WTC11 (cell line): ENCODE measurements around the gene RANBP17. TPM values are rescaled to one million over a fixed set of nuclear protein-coding genes. Genes with fewer than 3 reads are reported as not detected.
"Not testable (repeated sequence)": the region's sequence is repeated elsewhere in the genome, so short reads cannot be mapped to it uniquely, and the experiment has no call there.

Experiments used
- ATAC-seq: fragments of 200-7000 bp; cut with Tn5 transposase; 2 replicates; pipeline ENCODE4 v1.10.0; 2021; ENCODE audit warnings: mild to moderate bottlenecking, moderate library complexity
- CTCF ChIA-PET: fragments of 300-600 bp; sonication (Branson Sonifier 250); formaldehyde crosslinking; loops from one replicate; lab custom pipeline; 2021; ENCODE audit warnings: antibody characterized with exemption; lab: Charles Lee
- POLR2A ChIA-PET: fragments of 350-600 bp; sonication (Branson Sonifier 250); formaldehyde crosslinking; loops from one replicate; lab custom pipeline; 2021; ENCODE audit warnings: antibody characterized with exemption; lab: Charles Lee
- DNase-seq: peaks from one replicate; pipeline ENCODE4 v3.0.0; 2021; ENCODE audit warnings: low spot score
- H3K27ac Mint-ChIP-seq: 2 replicates; pipeline ENCODE4 v1.8.0; 2021; ENCODE audit warnings: mixed read lengths
- H3K27me3 Mint-ChIP-seq: 2 replicates; pipeline ENCODE4 v1.8.0; 2021; ENCODE audit warnings: low read depth, mild to moderate bottlenecking, moderate library complexity, mixed read lengths
- H3K36me3 Mint-ChIP-seq: 2 replicates; pipeline ENCODE4 v1.8.0; 2021; ENCODE audit warnings: mixed read lengths
- H3K4me1 Mint-ChIP-seq: 2 replicates; pipeline ENCODE4 v1.8.0; 2022; ENCODE audit warnings: mixed read lengths
- H3K4me3 Mint-ChIP-seq: 2 replicates; pipeline ENCODE4 v1.8.0; 2021; ENCODE audit warnings: mild to moderate bottlenecking, moderate library complexity, mixed read lengths
- H3K9me3 Mint-ChIP-seq: 2 replicates; pipeline ENCODE4 v1.8.0; 2021; ENCODE audit warnings: mixed read lengths
- ATF3 ChIP-seq: sonication (generic); formaldehyde crosslinking; conservative IDR thresholded peaks from 2 replicates; pipeline ENCODE4 v1.8.1; 2022; ENCODE audit warnings: mild to moderate bottlenecking, missing genetic modification reagents
- FOXJ3 ChIP-seq: sonication (generic); formaldehyde crosslinking; IDR thresholded peaks from 2 replicates; pipeline ENCODE4 v1.9.0; 2021; ENCODE audit warnings: missing genetic modification reagents, mild to moderate bottlenecking, borderline replicate concordance
- FOXP4 ChIP-seq: sonication (generic); formaldehyde crosslinking; IDR thresholded peaks from 2 replicates; pipeline ENCODE4 v1.8.0; 2022; ENCODE audit warnings: mild to moderate bottlenecking, missing genetic modification reagents
- IRF2 ChIP-seq: sonication (generic); formaldehyde crosslinking; IDR thresholded peaks from 2 replicates; pipeline ENCODE4 v1.8.0; 2022; ENCODE audit warnings: low read depth, missing genetic modification reagents, borderline replicate concordance
- JUN ChIP-seq: sonication (generic); formaldehyde crosslinking; IDR thresholded peaks from 2 replicates; pipeline ENCODE4 v1.8.0; 2023; ENCODE audit warnings: mild to moderate bottlenecking, missing genetic modification reagents
- MXD4 ChIP-seq: fragments of 250-450 bp; sonication (Bioruptor Pico); IDR thresholded peaks from 2 replicates; pipeline ENCODE4 v1.8.0; 2021; ENCODE audit warnings: mild to moderate bottlenecking, moderate library complexity, borderline replicate concordance
- NFE2L1 ChIP-seq: sonication (generic); formaldehyde crosslinking; IDR thresholded peaks from 2 replicates; pipeline ENCODE4 v1.8.1; 2023; ENCODE audit warnings: missing genetic modification reagents
- NFYB ChIP-seq: sonication (generic); formaldehyde crosslinking; conservative IDR thresholded peaks from 2 replicates; pipeline ENCODE4 v1.8.0; 2022; ENCODE audit warnings: low read depth, missing genetic modification reagents
- PRRX2 ChIP-seq: fragments of 250-450 bp; sonication (Bioruptor Pico); IDR thresholded peaks from 2 replicates; pipeline ENCODE4 v1.8.0; 2021; ENCODE audit warnings: mild to moderate bottlenecking
- RORB ChIP-seq: fragments of 250-450 bp; sonication (Bioruptor Pico); IDR thresholded peaks from 2 replicates; pipeline ENCODE4 v1.9.0; 2021; ENCODE audit warnings: mild to moderate bottlenecking
- SOX15 ChIP-seq: fragments of 250-450 bp; sonication (Bioruptor Pico); IDR thresholded peaks from 2 replicates; pipeline ENCODE4 v1.9.0; 2021; ENCODE audit warnings: mild to moderate bottlenecking
- USF1 ChIP-seq: sonication (generic); formaldehyde crosslinking; IDR thresholded peaks from 2 replicates; pipeline ENCODE4 v1.8.0; 2022; ENCODE audit warnings: mild to moderate bottlenecking, missing genetic modification reagents
- ZNF121 ChIP-seq: sonication (generic); formaldehyde crosslinking; IDR thresholded peaks from 2 replicates; pipeline ENCODE4 v1.8.0; 2023; ENCODE audit warnings: missing genetic modification reagents
- ZNF219 ChIP-seq: sonication (generic); formaldehyde crosslinking; IDR thresholded peaks from 2 replicates; pipeline ENCODE4 v1.8.0; 2023; ENCODE audit warnings: missing genetic modification reagents, mild to moderate bottlenecking, borderline replicate concordance
- total RNA-seq: library from RNA; stranded (reverse); gene quantifications from 3 replicates; pipeline ENCODE4 v1.2.3, GENCODE V29; 2021
- TF ChIP-seq, protein P1 (sequence below): fragments of 250-450 bp; sonication (Bioruptor Pico); IDR thresholded peaks from 2 replicates; pipeline ENCODE4 v1.8.0; 2021; ENCODE audit warnings: mild to moderate bottlenecking
- TF ChIP-seq, protein P2 (sequence below): sonication (generic); formaldehyde crosslinking; IDR thresholded peaks from 2 replicates; pipeline ENCODE4 v1.8.1; 2023; ENCODE audit warnings: mild to moderate bottlenecking, missing genetic modification reagents, moderate library complexity
- TF ChIP-seq, protein P3 (sequence below): sonication (generic); formaldehyde crosslinking; IDR thresholded peaks from 2 replicates; pipeline ENCODE4 v1.8.1; 2023; ENCODE audit warnings: mild to moderate bottlenecking, missing genetic modification reagents
- TF ChIP-seq, protein P4 (sequence below): sonication (generic); formaldehyde crosslinking; IDR thresholded peaks from 2 replicates; pipeline ENCODE4 v1.8.1; 2023; ENCODE audit warnings: mild to moderate bottlenecking, missing genetic modification reagents, moderate library complexity
- TF ChIP-seq, protein P5 (sequence below): sonication (generic); formaldehyde crosslinking; IDR thresholded peaks from 2 replicates; pipeline ENCODE4 v1.8.1; 2023; ENCODE audit warnings: mild to moderate bottlenecking, missing genetic modification reagents, borderline replicate concordance

The RANBP17 gene
- total RNA-seq, 1 experiment from 2014 or later, result 23.1 TPM

DNA sequence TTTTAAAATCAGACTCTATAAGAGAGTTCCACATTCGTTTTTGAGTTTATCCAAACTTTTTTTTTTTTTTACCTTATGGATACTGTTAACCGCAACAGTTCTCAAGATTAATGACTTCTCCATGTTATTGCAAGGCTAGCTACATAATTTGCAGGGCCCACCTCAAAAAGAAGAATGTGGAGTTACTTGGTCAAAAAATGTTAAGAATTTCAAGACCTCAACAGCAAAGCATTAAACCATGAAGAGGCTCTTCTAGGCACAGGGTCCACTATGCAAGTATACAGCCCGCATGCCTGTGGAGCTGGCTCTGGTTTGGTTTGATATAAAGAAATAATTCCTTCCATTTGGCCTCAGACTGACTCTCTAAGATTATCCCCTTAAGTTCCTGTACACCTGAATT is 313.9 kb downstream of the RANBP17 start:
- POLR2A ChIA-PET, result no interaction called here
- TF ChIP-seq MXD4, result no peak
- TF ChIP-seq, protein P1, sequence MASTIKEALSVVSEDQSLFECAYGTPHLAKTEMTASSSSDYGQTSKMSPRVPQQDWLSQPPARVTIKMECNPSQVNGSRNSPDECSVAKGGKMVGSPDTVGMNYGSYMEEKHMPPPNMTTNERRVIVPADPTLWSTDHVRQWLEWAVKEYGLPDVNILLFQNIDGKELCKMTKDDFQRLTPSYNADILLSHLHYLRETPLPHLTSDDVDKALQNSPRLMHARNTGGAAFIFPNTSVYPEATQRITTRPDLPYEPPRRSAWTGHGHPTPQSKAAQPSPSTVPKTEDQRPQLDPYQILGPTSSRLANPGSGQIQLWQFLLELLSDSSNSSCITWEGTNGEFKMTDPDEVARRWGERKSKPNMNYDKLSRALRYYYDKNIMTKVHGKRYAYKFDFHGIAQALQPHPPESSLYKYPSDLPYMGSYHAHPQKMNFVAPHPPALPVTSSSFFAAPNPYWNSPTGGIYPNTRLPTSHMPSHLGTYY, result no peak
- TF ChIP-seq, protein P2, sequence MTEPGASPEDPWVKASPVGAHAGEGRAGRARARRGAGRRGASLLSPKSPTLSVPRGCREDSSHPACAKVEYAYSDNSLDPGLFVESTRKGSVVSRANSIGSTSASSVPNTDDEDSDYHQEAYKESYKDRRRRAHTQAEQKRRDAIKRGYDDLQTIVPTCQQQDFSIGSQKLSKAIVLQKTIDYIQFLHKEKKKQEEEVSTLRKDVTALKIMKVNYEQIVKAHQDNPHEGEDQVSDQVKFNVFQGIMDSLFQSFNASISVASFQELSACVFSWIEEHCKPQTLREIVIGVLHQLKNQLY (CRISPR knock-in tag), result no peak
- TF ChIP-seq, protein P3, sequence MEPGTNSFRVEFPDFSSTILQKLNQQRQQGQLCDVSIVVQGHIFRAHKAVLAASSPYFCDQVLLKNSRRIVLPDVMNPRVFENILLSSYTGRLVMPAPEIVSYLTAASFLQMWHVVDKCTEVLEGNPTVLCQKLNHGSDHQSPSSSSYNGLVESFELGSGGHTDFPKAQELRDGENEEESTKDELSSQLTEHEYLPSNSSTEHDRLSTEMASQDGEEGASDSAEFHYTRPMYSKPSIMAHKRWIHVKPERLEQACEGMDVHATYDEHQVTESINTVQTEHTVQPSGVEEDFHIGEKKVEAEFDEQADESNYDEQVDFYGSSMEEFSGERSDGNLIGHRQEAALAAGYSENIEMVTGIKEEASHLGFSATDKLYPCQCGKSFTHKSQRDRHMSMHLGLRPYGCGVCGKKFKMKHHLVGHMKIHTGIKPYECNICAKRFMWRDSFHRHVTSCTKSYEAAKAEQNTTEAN (CRISPR knock-in tag), result no peak
- no peak for TF ChIP-seq SOX15
- TF ChIP-seq RORB, result no peak
- no peak for TF ChIP-seq IRF2
- no peak for TF ChIP-seq ATF3 (CRISPR knock-in tag)
- TF ChIP-seq, protein P4, sequence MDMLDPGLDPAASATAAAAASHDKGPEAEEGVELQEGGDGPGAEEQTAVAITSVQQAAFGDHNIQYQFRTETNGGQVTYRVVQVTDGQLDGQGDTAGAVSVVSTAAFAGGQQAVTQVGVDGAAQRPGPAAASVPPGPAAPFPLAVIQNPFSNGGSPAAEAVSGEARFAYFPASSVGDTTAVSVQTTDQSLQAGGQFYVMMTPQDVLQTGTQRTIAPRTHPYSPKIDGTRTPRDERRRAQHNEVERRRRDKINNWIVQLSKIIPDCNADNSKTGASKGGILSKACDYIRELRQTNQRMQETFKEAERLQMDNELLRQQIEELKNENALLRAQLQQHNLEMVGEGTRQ, result no peak
- no peak for TF ChIP-seq PRRX2 (CRISPR knock-in tag)
- no peak for TF ChIP-seq ZNF121 (CRISPR knock-in tag)
- TF ChIP-seq, all 79 proteins: peak for 0
- Mint-ChIP-seq H3K4me1 (no peaks in the 10 kb centered on the region), H3K27ac (no peak overlapping the region), H3K36me3 (peaks cover 6% of the 10 kb centered on the region; the same call in 1 of the 2 replicates), H3K4me3 (no peak overlapping the region), H3K9me3 (peaks cover 18% of the 10 kb centered on the region; the same call in 1 of the 2 replicates), H3K27me3 (no peaks in the 10 kb centered on the region)
- CTCF ChIA-PET, result no interaction called here
- ATAC-seq (no peak), DNase-seq (no peak)

DNA sequence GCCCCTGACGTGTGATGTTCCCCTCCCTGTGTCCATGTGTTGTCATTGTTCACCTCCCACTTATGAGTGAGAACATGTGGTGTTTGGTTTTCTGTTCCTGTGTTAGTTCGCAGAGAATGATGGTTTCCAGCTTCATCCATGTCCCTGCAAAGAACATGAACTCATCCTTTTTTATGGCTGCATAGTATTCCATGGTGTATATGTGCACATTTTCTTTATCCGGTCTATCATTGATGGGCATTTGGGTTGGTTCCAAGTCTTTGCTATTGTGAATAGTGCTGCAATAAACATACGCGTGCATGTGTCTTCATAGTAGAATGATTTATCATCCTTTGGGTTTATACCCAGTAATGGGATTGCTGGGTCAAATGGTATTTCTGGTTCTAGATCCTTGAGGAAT is 316.4 kb downstream of the RANBP17 start:
- ATAC-seq, H3K36me3 Mint-ChIP-seq, H3K27ac Mint-ChIP-seq, H3K4me3 Mint-ChIP-seq, POLR2A ChIA-PET, CTCF ChIA-PET, DNase-seq, H3K27me3 Mint-ChIP-seq, H3K4me1 Mint-ChIP-seq: not testable (repeated sequence)
- H3K9me3 Mint-ChIP-seq, result peaks cover 18% of the 10 kb centered on the region; the same call in 1 of the 2 replicates

DNA sequence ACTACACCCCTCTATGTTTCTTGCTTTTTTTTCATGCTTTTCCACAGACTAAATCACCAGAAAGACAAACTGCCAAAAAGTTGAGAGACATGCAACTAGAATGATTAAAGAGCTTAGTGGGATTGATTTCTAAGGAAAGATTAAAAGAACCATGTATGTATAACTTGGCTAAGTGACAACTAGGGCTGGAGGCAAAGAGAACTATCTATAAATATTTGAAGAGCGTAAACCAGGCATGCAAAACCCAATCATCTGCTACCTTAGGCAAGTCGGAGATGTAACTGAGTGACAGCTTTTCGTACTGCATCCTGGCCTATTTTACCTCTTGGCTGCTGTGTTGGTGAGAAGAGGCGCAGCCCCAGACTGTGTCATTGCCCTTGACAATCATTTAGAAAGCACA is 326.2 kb downstream of the RANBP17 start:
- no peaks in the 10 kb centered on the region for H3K4me1 Mint-ChIP-seq
- ChIA-PET POLR2A (interaction anchor here (0.6 kb wide), 1 partner anchor 14 kb away, joined by 3 read pairs; no protein-coding TSS in a partner anchor), CTCF (interaction anchor here (0.6 to 1.0 kb wide), 2 partner anchors 19 to 83 kb away, joined by 3 read pairs; no protein-coding TSS in a partner anchor)
- peaks cover 17% of the 10 kb centered on the region for H3K9me3 Mint-ChIP-seq
- no peak for TF ChIP-seq MXD4
- TF ChIP-seq NFYB, result no peak
- H3K27me3 Mint-ChIP-seq, result no peaks in the 10 kb centered on the region
- H3K4me3 Mint-ChIP-seq, result no peak overlapping the region
- peaks cover 17% of the 10 kb centered on the region for H3K36me3 Mint-ChIP-seq
- no peak overlapping the region for H3K27ac Mint-ChIP-seq
- DNase-seq (no peak), ATAC-seq (no peak)

- Mint-ChIP-seq H3K4me3 (no peak overlapping the region), H3K4me1 (no peaks in the 10 kb centered on the region), H3K27ac (no peak overlapping the region), H3K9me3 (peaks cover 19% of the 10 kb centered on the region), H3K27me3 (no peaks in the 10 kb centered on the region), H3K36me3 (peaks cover 8% of the 10 kb centered on the region)
- ChIA-PET POLR2A (no interaction called here), CTCF (interaction anchor here (1.2 kb wide), 1 partner anchor 18 kb away, joined by 4 read pairs; no protein-coding TSS in a partner anchor)
- ATAC-seq (no peak), DNase-seq (no peak)
- no peak for TF ChIP-seq FOXJ3
- no peak for TF ChIP-seq NFE2L1 (CRISPR knock-in tag)
- TF ChIP-seq USF1, result no peak
- no peak for TF ChIP-seq JUN
- no peak for TF ChIP-seq ZNF219
- TF ChIP-seq, protein P5, sequence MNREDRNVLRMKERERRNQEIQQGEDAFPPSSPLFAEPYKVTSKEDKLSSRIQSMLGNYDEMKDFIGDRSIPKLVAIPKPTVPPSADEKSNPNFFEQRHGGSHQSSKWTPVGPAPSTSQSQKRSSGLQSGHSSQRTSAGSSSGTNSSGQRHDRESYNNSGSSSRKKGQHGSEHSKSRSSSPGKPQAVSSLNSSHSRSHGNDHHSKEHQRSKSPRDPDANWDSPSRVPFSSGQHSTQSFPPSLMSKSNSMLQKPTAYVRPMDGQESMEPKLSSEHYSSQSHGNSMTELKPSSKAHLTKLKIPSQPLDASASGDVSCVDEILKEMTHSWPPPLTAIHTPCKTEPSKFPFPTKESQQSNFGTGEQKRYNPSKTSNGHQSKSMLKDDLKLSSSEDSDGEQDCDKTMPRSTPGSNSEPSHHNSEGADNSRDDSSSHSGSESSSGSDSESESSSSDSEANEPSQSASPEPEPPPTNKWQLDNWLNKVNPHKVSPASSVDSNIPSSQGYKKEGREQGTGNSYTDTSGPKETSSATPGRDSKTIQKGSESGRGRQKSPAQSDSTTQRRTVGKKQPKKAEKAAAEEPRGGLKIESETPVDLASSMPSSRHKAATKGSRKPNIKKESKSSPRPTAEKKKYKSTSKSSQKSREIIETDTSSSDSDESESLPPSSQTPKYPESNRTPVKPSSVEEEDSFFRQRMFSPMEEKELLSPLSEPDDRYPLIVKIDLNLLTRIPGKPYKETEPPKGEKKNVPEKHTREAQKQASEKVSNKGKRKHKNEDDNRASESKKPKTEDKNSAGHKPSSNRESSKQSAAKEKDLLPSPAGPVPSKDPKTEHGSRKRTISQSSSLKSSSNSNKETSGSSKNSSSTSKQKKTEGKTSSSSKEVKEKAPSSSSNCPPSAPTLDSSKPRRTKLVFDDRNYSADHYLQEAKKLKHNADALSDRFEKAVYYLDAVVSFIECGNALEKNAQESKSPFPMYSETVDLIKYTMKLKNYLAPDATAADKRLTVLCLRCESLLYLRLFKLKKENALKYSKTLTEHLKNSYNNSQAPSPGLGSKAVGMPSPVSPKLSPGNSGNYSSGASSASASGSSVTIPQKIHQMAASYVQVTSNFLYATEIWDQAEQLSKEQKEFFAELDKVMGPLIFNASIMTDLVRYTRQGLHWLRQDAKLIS (CRISPR knock-in tag), result no peak
- TF ChIP-seq FOXP4 (CRISPR knock-in tag), result no peak
- TF ChIP-seq RORB, result no peak
Measured at GRCh38 chr5:171189442-171189841, 327.6 kb downstream of the RANBP17 start.
